SU-DHL-6 (cell line): Measurements from ENCODE around the gene DPT.

Source experiments
- H2AFZ ChIP-seq: fragments of 200-600 bp; sonication (generic); 2 replicates; pipeline ENCODE4 v1.6.1; 2014; ENCODE audit warnings: low read depth, mild to moderate bottlenecking, moderate library complexity, mixed read lengths, antibody characterized with exemption, low read length; ENCODE audit not compliant: severe bottlenecking
- H3F3A ChIP-seq: fragments of 200-600 bp; shearing (Covaris generic); 2 replicates; pipeline ENCODE4 v1.6.0; 2016; ENCODE audit warnings: antibody characterized with exemption, mild to moderate bottlenecking; ENCODE audit not compliant: insufficient read depth
- H3K27ac ChIP-seq: fragments of 200-600 bp; sonication (generic); 2 replicates; pipeline ENCODE4 v1.5.1; 2016; ENCODE audit warnings: low read depth, mild to moderate bottlenecking, low read length, moderate library complexity, mixed read lengths
- H3K27me3 ChIP-seq: fragments of 200-600 bp; sonication (generic), shearing (Covaris generic); 2 replicates; pipeline ENCODE4 v1.6.0; 2014; ENCODE audit warnings: mild to moderate bottlenecking, low read length
- H3K36me3 ChIP-seq: fragments of 200-600 bp; sonication (generic); 2 replicates; pipeline ENCODE4 v1.6.1; 2014; ENCODE audit warnings: mild to moderate bottlenecking, low read length, mixed read lengths
- H3K4me2 ChIP-seq: fragments of 300-600, 200-600 bp; shearing (Covaris generic), sonication (generic); 2 replicates; pipeline ENCODE4 v1.6.0; 2014; ENCODE audit warnings: low read length, low read depth, mild to moderate bottlenecking; ENCODE audit not compliant: poor library complexity, severe bottlenecking
- H3K4me3 ChIP-seq: fragments of 200-600 bp; sonication (generic); 2 replicates; pipeline ENCODE4 v1.5.1; 2014; ENCODE audit warnings: antibody characterized with exemption, low read length, mild to moderate bottlenecking, mixed read lengths; ENCODE audit not compliant: insufficient read depth, poor library complexity, severe bottlenecking
- H3K79me2 ChIP-seq: fragments of 200-600 bp; sonication (generic); 2 replicates; pipeline ENCODE4 v1.6.1; 2014; ENCODE audit warnings: mild to moderate bottlenecking, low read length, moderate library complexity; ENCODE audit not compliant: insufficient read depth
- H3K9ac ChIP-seq: fragments of 200-600 bp; sonication (generic); 2 replicates; pipeline ENCODE4 v1.7.0; 2014; ENCODE audit warnings: mild to moderate bottlenecking, low read length
- H3K9me2 ChIP-seq: fragments of 200-600 bp; sonication (generic); replicated peaks from 2 replicates; pipeline ENCODE4 v1.6.1; 2014; ENCODE audit warnings: low read length; ENCODE audit not compliant: insufficient read depth
- H3K9me3 ChIP-seq: fragments of 200-600 bp; sonication (generic); 2 replicates; pipeline ENCODE4 v1.6.1; 2014; ENCODE audit warnings: low read length, mixed read lengths; ENCODE audit not compliant: insufficient read depth
- H4K20me1 ChIP-seq: fragments of 200-600 bp; sonication (generic); 2 replicates; pipeline ENCODE4 v1.6.1; 2014; ENCODE audit warnings: low read depth, mild to moderate bottlenecking, antibody characterized with exemption, low read length, moderate library complexity, mixed read lengths
- EZH2phosphoT487 ChIP-seq: fragments of 200-600 bp; sonication (generic), shearing (Covaris generic); conservative IDR thresholded peaks from 2 replicates; pipeline ENCODE4 v1.6.1; 2018; ENCODE audit warnings: mild to moderate bottlenecking, antibody characterized with exemption, low read length, moderate library complexity, mixed read lengths
- TF ChIP-seq, protein P1 (sequence below): fragments of 200-600 bp; sonication (generic); IDR thresholded peaks from one replicate; pipeline ENCODE4 v1.5.1; 2017; ENCODE audit warnings: antibody characterized with exemption, mild to moderate bottlenecking, low read length, moderate library complexity; ENCODE audit not compliant: insufficient read depth, poor library complexity, severe bottlenecking

DPT gene

GRCh38 chr1:168760781-168761180 lies 31.8 kb upstream of the DPT start:
- H3K27me3 ChIP-seq, result no peaks in the 10 kb centered on the region
- no peak for TF ChIP-seq EZH2phosphoT487
- TF ChIP-seq, protein P1, sequence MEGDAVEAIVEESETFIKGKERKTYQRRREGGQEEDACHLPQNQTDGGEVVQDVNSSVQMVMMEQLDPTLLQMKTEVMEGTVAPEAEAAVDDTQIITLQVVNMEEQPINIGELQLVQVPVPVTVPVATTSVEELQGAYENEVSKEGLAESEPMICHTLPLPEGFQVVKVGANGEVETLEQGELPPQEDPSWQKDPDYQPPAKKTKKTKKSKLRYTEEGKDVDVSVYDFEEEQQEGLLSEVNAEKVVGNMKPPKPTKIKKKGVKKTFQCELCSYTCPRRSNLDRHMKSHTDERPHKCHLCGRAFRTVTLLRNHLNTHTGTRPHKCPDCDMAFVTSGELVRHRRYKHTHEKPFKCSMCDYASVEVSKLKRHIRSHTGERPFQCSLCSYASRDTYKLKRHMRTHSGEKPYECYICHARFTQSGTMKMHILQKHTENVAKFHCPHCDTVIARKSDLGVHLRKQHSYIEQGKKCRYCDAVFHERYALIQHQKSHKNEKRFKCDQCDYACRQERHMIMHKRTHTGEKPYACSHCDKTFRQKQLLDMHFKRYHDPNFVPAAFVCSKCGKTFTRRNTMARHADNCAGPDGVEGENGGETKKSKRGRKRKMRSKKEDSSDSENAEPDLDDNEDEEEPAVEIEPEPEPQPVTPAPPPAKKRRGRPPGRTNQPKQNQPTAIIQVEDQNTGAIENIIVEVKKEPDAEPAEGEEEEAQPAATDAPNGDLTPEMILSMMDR, result no peak
- no peaks in the 10 kb centered on the region for H3K36me3 ChIP-seq
- no peaks in the 10 kb centered on the region for H3K9me3 ChIP-seq
- H4K20me1 ChIP-seq, result no peaks in the 10 kb centered on the region
- no peak overlapping the region for H3K4me3 ChIP-seq
- no peak overlapping the region for H3K4me2 ChIP-seq
- no peak overlapping the region for H2AFZ ChIP-seq
- H3F3A ChIP-seq, result no peaks in the 10 kb centered on the region
- no peaks in the 10 kb centered on the region for H3K9me2 ChIP-seq
- H3K9ac ChIP-seq, result no peak overlapping the region
- H3K27ac ChIP-seq, result no peak overlapping the region
- H3K79me2 ChIP-seq, result no peaks in the 10 kb centered on the region

DNA sequence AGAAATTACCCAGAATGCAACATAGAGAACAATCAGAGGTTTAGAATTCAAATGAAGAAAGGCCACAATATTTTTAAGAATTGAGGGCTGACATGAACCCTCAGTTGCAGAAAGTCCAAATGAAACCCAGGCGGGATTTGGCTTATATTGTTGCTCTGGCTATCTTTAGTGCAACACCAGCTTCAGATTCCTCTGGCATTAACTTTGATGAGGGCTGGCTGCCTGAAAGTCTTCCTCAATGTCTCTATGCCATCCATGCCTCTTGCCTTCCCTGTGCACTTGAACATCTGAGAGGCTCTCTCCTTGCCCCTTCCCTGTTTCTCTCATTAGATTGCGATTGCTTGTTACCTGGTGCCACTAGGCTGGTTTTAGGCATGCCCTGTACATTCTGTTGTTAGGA lies 31.2 kb upstream of the DPT start:
- no peaks in the 10 kb centered on the region for H3F3A ChIP-seq
- no peaks in the 10 kb centered on the region for H3K27me3 ChIP-seq
- no peaks in the 10 kb centered on the region for H3K36me3 ChIP-seq
- H3K9ac ChIP-seq, result no peak overlapping the region
- no peak overlapping the region for H2AFZ ChIP-seq
- H3K27ac ChIP-seq, result no peak overlapping the region
- no peak overlapping the region for H3K4me2 ChIP-seq
- no peaks in the 10 kb centered on the region for H3K79me2 ChIP-seq
- TF ChIP-seq, protein P1, result no peak
- no peak for TF ChIP-seq EZH2phosphoT487
- H4K20me1 ChIP-seq, result no peaks in the 10 kb centered on the region
- no peaks in the 10 kb centered on the region for H3K9me3 ChIP-seq
- H3K4me3 ChIP-seq, result no peak overlapping the region
- no peaks in the 10 kb centered on the region for H3K9me2 ChIP-seq

GRCh38 chr1:168759077-168759476 lies 30.1 kb upstream of the DPT start:
- Histone ChIP-seq H2AFZ (no peak overlapping the region), H3K27ac (no peak overlapping the region), H4K20me1 (no peaks in the 10 kb centered on the region), H3K27me3 (no peaks in the 10 kb centered on the region), H3F3A (no peaks in the 10 kb centered on the region), H3K36me3 (no peaks in the 10 kb centered on the region), H3K9me3 (no peaks in the 10 kb centered on the region), H3K4me2 (no peak overlapping the region), H3K4me3 (no peak overlapping the region), H3K9me2 (no peaks in the 10 kb centered on the region), H3K9ac (no peak overlapping the region), H3K79me2 (no peaks in the 10 kb centered on the region)
- no peak for TF ChIP-seq EZH2phosphoT487
- TF ChIP-seq, protein P1, result no peak

DNA sequence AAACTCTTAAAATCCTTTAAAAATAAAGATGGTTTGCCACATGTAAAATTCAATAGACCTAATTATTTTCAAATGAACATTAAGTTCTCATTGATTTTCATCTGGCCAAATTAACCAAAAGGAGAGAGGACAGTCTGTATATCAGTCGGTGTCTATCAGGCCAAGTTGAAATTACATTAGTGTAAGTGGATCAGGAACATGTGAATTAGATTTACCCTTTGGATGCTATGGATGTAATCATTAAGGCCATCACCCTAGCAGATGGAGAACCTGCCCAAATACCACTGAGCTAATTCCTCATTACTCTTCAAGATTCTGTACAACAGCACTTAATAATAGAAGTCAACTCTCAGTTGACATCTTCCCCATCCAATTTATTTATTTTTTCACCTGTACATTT lies 29.5 kb upstream of the DPT start:
- H4K20me1 ChIP-seq, result no peaks in the 10 kb centered on the region
- H3K27me3 ChIP-seq, result no peaks in the 10 kb centered on the region
- no peaks in the 10 kb centered on the region for H3K79me2 ChIP-seq
- H3K9me2 ChIP-seq, result no peaks in the 10 kb centered on the region
- H3K9me3 ChIP-seq, result no peaks in the 10 kb centered on the region
- H3K4me3 ChIP-seq, result no peak overlapping the region
- H3K9ac ChIP-seq, result no peak overlapping the region
- H3K27ac ChIP-seq, result no peak overlapping the region
- H3K4me2 ChIP-seq, result no peak overlapping the region
- TF ChIP-seq EZH2phosphoT487, result no peak
- TF ChIP-seq, protein P1, result no peak
- no peaks in the 10 kb centered on the region for H3K36me3 ChIP-seq
- H2AFZ ChIP-seq, result no peak overlapping the region
- H3F3A ChIP-seq, result no peaks in the 10 kb centered on the region
